SK-N-SH treated with all-trans-retinoic acid at 6 μM for 48 hours (cell line): ENCODE results near the gene HRH3.

Source experiments
- ATAC-seq: fragments of 200-7000 bp; cut with Tn5 transposase; 3 replicates; pipeline ENCODE4 v1.9.1; 2020; ENCODE audit warnings: mild to moderate bottlenecking, moderate library complexity
- ARNTL ChIP-seq: fragments of 450-650 bp; formaldehyde crosslinking; IDR thresholded peaks from 2 replicates; pipeline ENCODE4 v1.5.0; 2020; ENCODE audit warnings: low read depth, mild to moderate bottlenecking, moderate library complexity, borderline replicate concordance
- CREB5 ChIP-seq: fragments of 250-450 bp; sonication (Bioruptor Pico); IDR thresholded peaks from 2 replicates; pipeline ENCODE4 v1.5.1; 2020; ENCODE audit warnings: low read depth, mild to moderate bottlenecking, moderate library complexity
- CSRNP3 ChIP-seq: fragments of 250-450 bp; sonication (Bioruptor Pico); IDR thresholded peaks from 2 replicates; pipeline ENCODE4 v1.5.1; 2021; ENCODE audit warnings: mild to moderate bottlenecking, moderate library complexity
- ESRRG ChIP-seq: fragments of 250-450 bp; sonication (Bioruptor Pico); IDR thresholded peaks from 2 replicates; pipeline ENCODE4 v1.6.1; 2021; ENCODE audit warnings: mild to moderate bottlenecking
- ISL1 ChIP-seq: fragments of 250-450 bp; sonication (Bioruptor Pico); IDR thresholded peaks from 2 replicates; pipeline ENCODE4 v2.1.2; 2022; ENCODE audit warnings: mild to moderate bottlenecking, moderate library complexity
- OSR1 ChIP-seq: fragments of 250-450 bp; sonication (Bioruptor Pico); IDR thresholded peaks from 2 replicates; pipeline ENCODE4 v1.8.0; 2022; ENCODE audit warnings: moderate library complexity, mild to moderate bottlenecking, inconsistent platforms
- PATZ1 ChIP-seq: fragments of 250-450 bp; sonication (Bioruptor Pico); IDR thresholded peaks from 2 replicates; pipeline ENCODE4 v1.8.0; 2020; ENCODE audit warnings: mild to moderate bottlenecking, moderate library complexity, borderline replicate concordance
- PPARA ChIP-seq: fragments of 250-450 bp; sonication (Bioruptor Pico); IDR thresholded peaks from 2 replicates; pipeline ENCODE4 v1.5.0; 2020; ENCODE audit warnings: mild to moderate bottlenecking, borderline replicate concordance
- RARB ChIP-seq: fragments of 250-450 bp; sonication (Bioruptor Pico); IDR thresholded peaks from 2 replicates; pipeline ENCODE4 v1.8.0; 2021; ENCODE audit warnings: mild to moderate bottlenecking, moderate library complexity
- TCF4 ChIP-seq: fragments of 250-450 bp; sonication (Bioruptor Pico); IDR thresholded peaks from 2 replicates; pipeline ENCODE4 v1.8.0; 2021; ENCODE audit warnings: mild to moderate bottlenecking, moderate library complexity, borderline replicate concordance
- ZFP3 ChIP-seq: fragments of 250-450 bp; sonication (Bioruptor Pico); IDR thresholded peaks from 2 replicates; pipeline ENCODE4 v1.5.0; 2020; ENCODE audit warnings: mild to moderate bottlenecking, moderate library complexity
- ZFP30 ChIP-seq: fragments of 450-650 bp; formaldehyde crosslinking; IDR thresholded peaks from 2 replicates; pipeline ENCODE4 v1.5.0; 2022; ENCODE audit warnings: mild to moderate bottlenecking, moderate library complexity
- ZNF565 ChIP-seq: fragments of 450-650 bp; formaldehyde crosslinking; conservative IDR thresholded peaks from 2 replicates; pipeline ENCODE4 v1.5.0; 2020; ENCODE audit warnings: low read depth, mild to moderate bottlenecking, moderate library complexity
- ZNF8 ChIP-seq: fragments of 450-650 bp; formaldehyde crosslinking; IDR thresholded peaks from 2 replicates; pipeline ENCODE4 v1.5.0; 2020; ENCODE audit warnings: mild to moderate bottlenecking, moderate library complexity

Gene HRH3

GRCh38 chr20:62165762-62166399 lies 54.2 kb downstream of the HRH3 start:
- ATAC-seq: no peak
- TF ChIP-seq CREB5 (CRISPR knock-in tag) (no peak), PATZ1 (CRISPR knock-in tag) (no peak), PPARA (CRISPR knock-in tag) (no peak), TCF4 (CRISPR knock-in tag) (no peak), CSRNP3 (CRISPR knock-in tag) (no peak), OSR1 (CRISPR knock-in tag) (no peak), ARNTL (no peak), ZNF565 (CRISPR knock-in tag) (no peak), RARB (no peak), ZFP30 (CRISPR knock-in tag) (no peak), ZNF8 (CRISPR knock-in tag) (no peak), ISL1 (no peak), ESRRG (CRISPR knock-in tag) (no peak), ZFP3 (CRISPR knock-in tag) (no peak)
